ENCODE measurements around the gene IL31RA. TPM values are rescaled to one million over a fixed set of nuclear protein-coding genes. Genes with fewer than 3 reads are reported as not detected.
A peak's percentile ranks its signal among the peaks of the same experiment; 100 is the strongest.

IL31RA gene
- total and polyA plus RNA-seq, 2 of the 13 experiments (the other 11 are each of a cell fraction or from before 2014, with no cell fraction given), result not detected

DNA sequence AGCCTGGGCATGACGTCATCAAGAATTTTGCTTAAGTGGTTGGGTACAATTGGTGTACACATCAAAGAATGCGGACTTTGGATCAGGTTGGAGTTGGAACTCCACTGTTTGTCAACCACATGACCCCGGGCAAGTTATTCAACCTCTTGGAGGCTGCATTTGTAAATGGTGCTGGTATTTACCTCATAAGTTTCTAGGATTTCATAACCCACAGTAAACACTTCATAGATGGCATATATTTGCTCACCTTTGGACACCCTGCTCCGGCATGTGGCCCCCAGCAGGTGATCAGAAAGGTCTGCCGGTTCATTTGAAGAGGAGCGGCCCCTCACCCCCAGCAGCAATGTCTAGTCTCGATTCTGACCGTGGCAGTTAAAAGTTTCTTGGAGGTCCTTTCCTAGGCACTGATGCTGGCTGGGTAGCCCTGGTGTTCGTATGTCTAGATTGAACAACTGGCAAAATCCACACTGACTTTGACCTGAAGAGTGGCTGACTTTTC is 83.0 kb downstream of the IL31RA start (continued):
- TF ChIP-seq ZSCAN21 (CRISPR knock-in tag; IDR thresholded peaks at IDR 0.05; ENCODE audit: borderline replicate concordance) (peak; percentile 62; the same call in 1 of the 2 replicates), NR2F1 (CRISPR knock-in tag; IDR thresholded peaks at IDR 0.05) (peak; percentile 93 to 99), ZNF264 (CRISPR knock-in tag; IDR thresholded peaks at IDR 0.05) (peak; percentile 93), KDM5A (IDR thresholded peaks at IDR 0.05; ENCODE audit: borderline replicate concordance, low read length) (peak; percentile 39; the same call in 1 of the 2 replicates), IRF2 (CRISPR knock-in tag; IDR thresholded peaks at IDR 0.05) (peak; percentile 92), ZNF607 (CRISPR knock-in tag; IDR thresholded peaks at IDR 0.05; ENCODE audit: borderline replicate concordance) (peak; percentile 86; the same call in 1 of the 2 replicates), IRX3 (CRISPR knock-in tag; IDR thresholded peaks at IDR 0.05; ENCODE audit: borderline replicate concordance, low read depth) (0 out of 2 replicates have a peak, but pooled peaks have one; percentile 74), MYNN (CRISPR knock-in tag; IDR thresholded peaks at IDR 0.05; ENCODE audit: low read depth) (no peak), ZFP1 (CRISPR knock-in tag; IDR thresholded peaks at IDR 0.05) (peak; percentile 89)
- TF ChIP-seq, protein P1, sequence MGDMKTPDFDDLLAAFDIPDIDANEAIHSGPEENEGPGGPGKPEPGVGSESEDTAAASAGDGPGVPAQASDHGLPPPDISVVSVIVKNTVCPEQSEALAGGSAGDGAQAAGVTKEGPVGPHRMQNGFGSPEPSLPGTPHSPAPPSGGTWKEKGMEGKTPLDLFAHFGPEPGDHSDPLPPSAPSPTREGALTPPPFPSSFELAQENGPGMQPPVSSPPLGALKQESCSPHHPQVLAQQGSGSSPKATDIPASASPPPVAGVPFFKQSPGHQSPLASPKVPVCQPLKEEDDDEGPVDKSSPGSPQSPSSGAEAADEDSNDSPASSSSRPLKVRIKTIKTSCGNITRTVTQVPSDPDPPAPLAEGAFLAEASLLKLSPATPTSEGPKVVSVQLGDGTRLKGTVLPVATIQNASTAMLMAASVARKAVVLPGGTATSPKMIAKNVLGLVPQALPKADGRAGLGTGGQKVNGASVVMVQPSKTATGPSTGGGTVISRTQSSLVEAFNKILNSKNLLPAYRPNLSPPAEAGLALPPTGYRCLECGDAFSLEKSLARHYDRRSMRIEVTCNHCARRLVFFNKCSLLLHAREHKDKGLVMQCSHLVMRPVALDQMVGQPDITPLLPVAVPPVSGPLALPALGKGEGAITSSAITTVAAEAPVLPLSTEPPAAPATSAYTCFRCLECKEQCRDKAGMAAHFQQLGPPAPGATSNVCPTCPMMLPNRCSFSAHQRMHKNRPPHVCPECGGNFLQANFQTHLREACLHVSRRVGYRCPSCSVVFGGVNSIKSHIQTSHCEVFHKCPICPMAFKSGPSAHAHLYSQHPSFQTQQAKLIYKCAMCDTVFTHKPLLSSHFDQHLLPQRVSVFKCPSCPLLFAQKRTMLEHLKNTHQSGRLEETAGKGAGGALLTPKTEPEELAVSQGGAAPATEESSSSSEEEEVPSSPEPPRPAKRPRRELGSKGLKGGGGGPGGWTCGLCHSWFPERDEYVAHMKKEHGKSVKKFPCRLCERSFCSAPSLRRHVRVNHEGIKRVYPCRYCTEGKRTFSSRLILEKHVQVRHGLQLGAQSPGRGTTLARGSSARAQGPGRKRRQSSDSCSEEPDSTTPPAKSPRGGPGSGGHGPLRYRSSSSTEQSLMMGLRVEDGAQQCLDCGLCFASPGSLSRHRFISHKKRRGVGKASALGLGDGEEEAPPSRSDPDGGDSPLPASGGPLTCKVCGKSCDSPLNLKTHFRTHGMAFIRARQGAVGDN (CRISPR knock-in tag; IDR thresholded peaks at IDR 0.05), result no peak; the same call in 1 of the 2 replicates
- TF ChIP-seq, protein P2, sequence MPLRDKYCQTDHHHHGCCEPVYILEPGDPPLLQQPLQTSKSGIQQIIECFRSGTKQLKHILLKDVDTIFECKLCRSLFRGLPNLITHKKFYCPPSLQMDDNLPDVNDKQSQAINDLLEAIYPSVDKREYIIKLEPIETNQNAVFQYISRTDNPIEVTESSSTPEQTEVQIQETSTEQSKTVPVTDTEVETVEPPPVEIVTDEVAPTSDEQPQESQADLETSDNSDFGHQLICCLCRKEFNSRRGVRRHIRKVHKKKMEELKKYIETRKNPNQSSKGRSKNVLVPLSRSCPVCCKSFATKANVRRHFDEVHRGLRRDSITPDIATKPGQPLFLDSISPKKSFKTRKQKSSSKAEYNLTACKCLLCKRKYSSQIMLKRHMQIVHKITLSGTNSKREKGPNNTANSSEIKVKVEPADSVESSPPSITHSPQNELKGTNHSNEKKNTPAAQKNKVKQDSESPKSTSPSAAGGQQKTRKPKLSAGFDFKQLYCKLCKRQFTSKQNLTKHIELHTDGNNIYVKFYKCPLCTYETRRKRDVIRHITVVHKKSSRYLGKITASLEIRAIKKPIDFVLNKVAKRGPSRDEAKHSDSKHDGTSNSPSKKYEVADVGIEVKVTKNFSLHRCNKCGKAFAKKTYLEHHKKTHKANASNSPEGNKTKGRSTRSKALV (CRISPR knock-in tag; IDR thresholded peaks at IDR 0.05), result peak; percentile 65; the same call in 1 of the 2 replicates
- TF ChIP-seq, protein P3, sequence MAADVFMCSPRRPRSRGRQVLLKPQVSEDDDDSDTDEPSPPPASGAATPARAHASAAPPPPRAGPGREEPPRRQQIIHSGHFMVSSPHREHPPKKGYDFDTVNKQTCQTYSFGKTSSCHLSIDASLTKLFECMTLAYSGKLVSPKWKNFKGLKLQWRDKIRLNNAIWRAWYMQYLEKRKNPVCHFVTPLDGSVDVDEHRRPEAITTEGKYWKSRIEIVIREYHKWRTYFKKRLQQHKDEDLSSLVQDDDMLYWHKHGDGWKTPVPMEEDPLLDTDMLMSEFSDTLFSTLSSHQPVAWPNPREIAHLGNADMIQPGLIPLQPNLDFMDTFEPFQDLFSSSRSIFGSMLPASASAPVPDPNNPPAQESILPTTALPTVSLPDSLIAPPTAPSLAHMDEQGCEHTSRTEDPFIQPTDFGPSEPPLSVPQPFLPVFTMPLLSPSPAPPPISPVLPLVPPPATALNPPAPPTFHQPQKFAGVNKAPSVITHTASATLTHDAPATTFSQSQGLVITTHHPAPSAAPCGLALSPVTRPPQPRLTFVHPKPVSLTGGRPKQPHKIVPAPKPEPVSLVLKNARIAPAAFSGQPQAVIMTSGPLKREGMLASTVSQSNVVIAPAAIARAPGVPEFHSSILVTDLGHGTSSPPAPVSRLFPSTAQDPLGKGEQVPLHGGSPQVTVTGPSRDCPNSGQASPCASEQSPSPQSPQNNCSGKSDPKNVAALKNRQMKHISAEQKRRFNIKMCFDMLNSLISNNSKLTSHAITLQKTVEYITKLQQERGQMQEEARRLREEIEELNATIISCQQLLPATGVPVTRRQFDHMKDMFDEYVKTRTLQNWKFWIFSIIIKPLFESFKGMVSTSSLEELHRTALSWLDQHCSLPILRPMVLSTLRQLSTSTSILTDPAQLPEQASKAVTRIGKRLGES (CRISPR knock-in tag; IDR thresholded peaks at IDR 0.05; ENCODE audit: borderline replicate concordance), result peak; percentile 57
- TF ChIP-seq, protein P4, sequence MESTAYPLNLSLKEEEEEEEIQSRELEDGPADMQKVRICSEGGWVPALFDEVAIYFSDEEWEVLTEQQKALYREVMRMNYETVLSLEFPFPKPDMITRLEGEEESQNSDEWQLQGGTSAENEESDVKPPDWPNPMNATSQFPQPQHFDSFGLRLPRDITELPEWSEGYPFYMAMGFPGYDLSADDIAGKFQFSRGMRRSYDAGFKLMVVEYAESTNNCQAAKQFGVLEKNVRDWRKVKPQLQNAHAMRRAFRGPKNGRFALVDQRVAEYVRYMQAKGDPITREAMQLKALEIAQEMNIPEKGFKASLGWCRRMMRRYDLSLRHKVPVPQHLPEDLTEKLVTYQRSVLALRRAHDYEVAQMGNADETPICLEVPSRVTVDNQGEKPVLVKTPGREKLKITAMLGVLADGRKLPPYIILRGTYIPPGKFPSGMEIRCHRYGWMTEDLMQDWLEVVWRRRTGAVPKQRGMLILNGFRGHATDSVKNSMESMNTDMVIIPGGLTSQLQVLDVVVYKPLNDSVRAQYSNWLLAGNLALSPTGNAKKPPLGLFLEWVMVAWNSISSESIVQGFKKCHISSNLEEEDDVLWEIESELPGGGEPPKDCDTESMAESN (CRISPR knock-in tag; conservative IDR thresholded peaks at IDR 0.05), result peak; percentile 85; the same call in 1 of the 2 replicates
- TF ChIP-seq, protein P5, sequence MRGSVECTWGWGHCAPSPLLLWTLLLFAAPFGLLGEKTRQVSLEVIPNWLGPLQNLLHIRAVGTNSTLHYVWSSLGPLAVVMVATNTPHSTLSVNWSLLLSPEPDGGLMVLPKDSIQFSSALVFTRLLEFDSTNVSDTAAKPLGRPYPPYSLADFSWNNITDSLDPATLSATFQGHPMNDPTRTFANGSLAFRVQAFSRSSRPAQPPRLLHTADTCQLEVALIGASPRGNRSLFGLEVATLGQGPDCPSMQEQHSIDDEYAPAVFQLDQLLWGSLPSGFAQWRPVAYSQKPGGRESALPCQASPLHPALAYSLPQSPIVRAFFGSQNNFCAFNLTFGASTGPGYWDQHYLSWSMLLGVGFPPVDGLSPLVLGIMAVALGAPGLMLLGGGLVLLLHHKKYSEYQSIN (CRISPR knock-in tag; IDR thresholded peaks at IDR 0.05; ENCODE audit: borderline replicate concordance), result no peak
- TF ChIP-seq, protein P6, sequence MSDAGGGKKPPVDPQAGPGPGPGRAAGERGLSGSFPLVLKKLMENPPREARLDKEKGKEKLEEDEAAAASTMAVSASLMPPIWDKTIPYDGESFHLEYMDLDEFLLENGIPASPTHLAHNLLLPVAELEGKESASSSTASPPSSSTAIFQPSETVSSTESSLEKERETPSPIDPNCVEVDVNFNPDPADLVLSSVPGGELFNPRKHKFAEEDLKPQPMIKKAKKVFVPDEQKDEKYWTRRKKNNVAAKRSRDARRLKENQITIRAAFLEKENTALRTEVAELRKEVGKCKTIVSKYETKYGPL (CRISPR knock-in tag; IDR thresholded peaks at IDR 0.05), result peak; percentile 64; the same call in 1 of the 2 replicates

All from HepG2 (cell line).